Heart left ventricle (tissue), 16 donors: ENCODE measurements around the gene HES1. TPM values are rescaled to one million over a fixed set of nuclear protein-coding genes. Genes with fewer than 3 reads are reported as not detected.

Experiments used
- ATAC-seq, 4 donors: fragments of 200-7000 bp; cut with Tn5 transposase; one replicate each; pipeline ENCODE4 v1.9.1; 2020 to 2022; ENCODE audit warnings: moderate library complexity in 4 of 4, mild to moderate bottlenecking in 3 of 4, moderate number of reproducible peaks in 1 of 4
- DNase-seq, 5 donors: peaks; one replicate each; pipeline ENCODE4 v3.0.0-alpha.2; 2020
- H3K27ac ChIP-seq, 12 donors: fragments of 200-600 bp; sonication (generic) in 4 of 12; one replicate each; pipeline versions ENCODE4 v1.5.0 to v1.8.0; 2016 to 2022; ENCODE audit warnings: mild to moderate bottlenecking in 2 of 12
- H3K27me3 ChIP-seq, 9 donors: fragments of 200-600 bp; sonication (generic) in 2 of 9; one replicate each; pipeline versions ENCODE4 v1.5.1 to v1.8.0; 2016 to 2022; ENCODE audit warnings: mild to moderate bottlenecking in 3 of 9
- H3K36me3 ChIP-seq, 9 donors: fragments of 200-600 bp; sonication (generic) in 2 of 9; one replicate each; pipeline versions ENCODE4 v1.5.0 to v1.8.0; 2018 to 2022; ENCODE audit warnings: mild to moderate bottlenecking in 2 of 9
- H3K4me1 ChIP-seq, 12 donors: fragments of 200-600 bp; sonication (generic) in 4 of 12; one replicate each; pipeline versions ENCODE4 v1.5.0 to v1.8.0; 2016 to 2022; ENCODE audit warnings: mild to moderate bottlenecking in 3 of 12
- H3K4me3 ChIP-seq, 12 donors: fragments of 200-600 bp; sonication (generic) in 4 of 12; one replicate each; pipeline versions ENCODE4 v1.5.0 to v1.8.0; 2017 to 2022; ENCODE audit warnings: mild to moderate bottlenecking in 9 of 12, moderate library complexity in 4 of 12
- H3K9me3 ChIP-seq, 12 donors: fragments of 200-600 bp; sonication (generic) in 4 of 12; one replicate each; pipeline versions ENCODE4 v1.5.0 to v1.8.0; 2016 to 2022; ENCODE audit warnings: mild to moderate bottlenecking in 1 of 12
- POLR2A ChIP-seq, 2 donors: fragments of 450-650 bp; IDR thresholded peaks; one replicate each; pipeline ENCODE4 v1.6.1; 2017; ENCODE audit warnings: antibody characterized with exemption in 2 of 2, mild to moderate bottlenecking in 2 of 2, moderate library complexity in 2 of 2
- WGBS, 4 donors: extraction: QIAGEN DNeasy Blood & Tissue Kit in 2 of 4; methylation state at CpG; one replicate each; pipeline versions ENCODE4 v1.1.5 to v1.1.7; 2013 to 2018; 5-methylcytosine and 5-hydroxymethylcytosine counted together
- intact Hi-C, 10 donors: fragments of 100-400 bp; cut with DNase I; formaldehyde crosslinking; loops; one replicate each; pipeline versions ENCODE4 v1.11.1 to v1.14.2; 2022
- polyA plus RNA-seq, 2 donors: library from polyadenylated mRNA; stranded (reverse); fragments of 200-250 nt; gene quantifications; one replicate each; pipeline ENCODE4 v1.2.3, GENCODE V29; 2013
- total RNA-seq, 9 donors: library from RNA; depleted of rRNA in 2 of 9; stranded (reverse); fragments of >200 nt in 2 of 9; fragmentation: NEBNext Ultra II Directional in 3 of 9; extraction: Animal tissue kit (Norgen Biotek cat#: 25700) in 3 of 9; gene quantifications; one replicate each; pipeline versions ENCODE4 v1.1.0 to v1.2.4, GENCODE V29; 2016 to 2023
- TF ChIP-seq, protein P1 (sequence below), 12 donors: fragments of 200-600 bp; sonication (generic) in 4 of 12; IDR thresholded peaks; one replicate each; pipeline versions ENCODE4 v1.5.0 to v1.8.0; 2018 to 2022; ENCODE audit warnings: antibody characterized with exemption in 12 of 12, mild to moderate bottlenecking in 5 of 12
- donor health status: ischemic (EF 13 %, LVEDD 7.1; RV severe dilation, severe dysfunction).
- donor health status: healthy with polysubstance abuse.
- donor health status: DM: no; HTN: yes; CAD: no.
- donor health status: DM: no; HTN: no; CAD: no.
- donor health status: ischemic (EF 25% LVEDD 6.9; RV normal size, moderate dysfunction).
- donor health status: ischemic (EF 25% LVEDD 5.7; RV mildly dilated, moderate dysfunction).
- donor health status: healthy.
- donor health status: DM: yes; HTN: yes; CAD: no.
- donor health status: ischemic (EF 35%, LVEDD 5.7; RV mildly dilated, moderate dysfunction).
- donor health status: nonischemic (EF 11% LVEDD 7.7; RV severe dilation, severe dysfunction).
- donor health status: DM: yes; HTN: yes; CAD: no.
- donor health status: PGD.
- donor health status: ischemic (EF 29% LVEDD 5.4; RV normal size, mild dysfunction).
- donor health status: nonischemic (EF 23%, LVEDD 6.1; RV moderate dilation, normal function).

Gene HES1
- total and polyA plus RNA-seq, 11 donors = 9.2 to 32.3 (median 12.0) TPM

DNA sequence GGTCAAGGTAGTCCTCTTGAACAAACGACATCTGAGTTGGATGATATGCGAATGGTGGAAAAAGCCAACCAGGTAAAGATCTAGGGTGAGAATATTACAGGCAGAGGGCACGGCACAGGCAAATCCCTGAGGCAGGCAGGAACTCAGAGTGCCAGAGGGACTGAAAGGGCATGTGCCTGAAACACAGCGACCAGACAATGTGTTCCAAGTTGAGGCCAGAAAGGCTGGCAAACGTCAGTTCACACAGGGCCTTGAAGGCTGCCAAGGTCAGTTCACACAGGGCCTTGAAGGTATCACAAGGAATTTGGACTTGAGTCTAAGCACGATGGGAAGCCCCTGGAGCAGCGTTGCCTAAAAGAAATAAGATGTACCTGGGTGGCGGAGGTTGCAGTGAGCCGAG is 20.1 kb downstream of the HES1 start:
- peaks cover 0 to 16% (median 0%) of the 10 kb centered on the region in 9 donors for H3K27me3 ChIP-seq
- intact Hi-C loops = no loop called here
- peak; percentile 54 to 91 (median 82) for ATAC-seq
- H3K9me3 ChIP-seq = peaks cover 0 to 10% (median 6%) of the 10 kb centered on the region in 12 donors
- 78 to 81% (median 78%) methylated on average over 9 of the region's 9 CpGs for WGBS, 4 donors
- no peaks in the 10 kb centered on the region for H3K36me3 ChIP-seq
- DNase-seq = peak in 2 of 5 donors; percentile 35 to 56
- no peak overlapping the region for H3K4me3 ChIP-seq
- no peak overlapping the region for H3K27ac ChIP-seq
- no peaks in the 10 kb centered on the region for H3K4me1 ChIP-seq
- TF ChIP-seq, protein P1, sequence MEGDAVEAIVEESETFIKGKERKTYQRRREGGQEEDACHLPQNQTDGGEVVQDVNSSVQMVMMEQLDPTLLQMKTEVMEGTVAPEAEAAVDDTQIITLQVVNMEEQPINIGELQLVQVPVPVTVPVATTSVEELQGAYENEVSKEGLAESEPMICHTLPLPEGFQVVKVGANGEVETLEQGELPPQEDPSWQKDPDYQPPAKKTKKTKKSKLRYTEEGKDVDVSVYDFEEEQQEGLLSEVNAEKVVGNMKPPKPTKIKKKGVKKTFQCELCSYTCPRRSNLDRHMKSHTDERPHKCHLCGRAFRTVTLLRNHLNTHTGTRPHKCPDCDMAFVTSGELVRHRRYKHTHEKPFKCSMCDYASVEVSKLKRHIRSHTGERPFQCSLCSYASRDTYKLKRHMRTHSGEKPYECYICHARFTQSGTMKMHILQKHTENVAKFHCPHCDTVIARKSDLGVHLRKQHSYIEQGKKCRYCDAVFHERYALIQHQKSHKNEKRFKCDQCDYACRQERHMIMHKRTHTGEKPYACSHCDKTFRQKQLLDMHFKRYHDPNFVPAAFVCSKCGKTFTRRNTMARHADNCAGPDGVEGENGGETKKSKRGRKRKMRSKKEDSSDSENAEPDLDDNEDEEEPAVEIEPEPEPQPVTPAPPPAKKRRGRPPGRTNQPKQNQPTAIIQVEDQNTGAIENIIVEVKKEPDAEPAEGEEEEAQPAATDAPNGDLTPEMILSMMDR (IDR thresholded peaks at IDR 0.05) = no peak
- no peak for TF ChIP-seq POLR2A (IDR thresholded peaks at IDR 0.05)

DNA sequence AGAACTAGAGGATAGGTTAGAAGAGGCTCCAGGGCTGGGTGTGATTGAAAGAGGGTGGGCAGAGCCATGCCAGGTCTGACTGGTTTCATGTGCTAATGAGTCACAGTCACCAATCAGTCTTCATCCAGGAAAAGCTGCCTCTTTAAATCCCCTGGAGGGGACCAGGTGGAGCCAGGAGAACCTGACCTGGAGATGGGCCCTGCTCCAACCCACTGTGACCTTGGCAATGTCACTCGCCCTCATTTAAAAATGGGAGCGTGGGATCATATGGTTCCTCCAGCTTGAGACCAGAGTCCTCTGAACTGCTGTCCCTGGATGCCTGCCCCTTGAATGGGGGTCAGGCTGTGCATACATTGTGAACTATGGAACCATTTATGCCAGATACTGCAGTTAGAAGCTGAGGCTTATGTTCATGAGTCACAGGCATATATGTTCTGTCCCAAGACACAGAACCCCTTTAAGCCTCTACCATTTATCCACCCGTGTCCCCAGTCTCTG is 23.0 kb downstream of the HES1 start:
- H3K4me3 ChIP-seq = no peak overlapping the region
- peaks cover 0 to 8% (median 6%) of the 10 kb centered on the region in 12 donors for H3K9me3 ChIP-seq
- DNase-seq (no peak), ATAC-seq (peak in 1 of 4 donors; percentile 12)
- TF ChIP-seq, protein P1 (IDR thresholded peaks at IDR 0.05) = no peak
- no peak for TF ChIP-seq POLR2A (IDR thresholded peaks at IDR 0.05)
- 87 to 91% (median 90%) methylated on average over 3 of the region's 3 CpGs for WGBS, 4 donors
- peaks cover 0 to 28% (median 0%) of the 10 kb centered on the region in 9 donors for H3K27me3 ChIP-seq
- H3K4me1 ChIP-seq = no peaks in the 10 kb centered on the region
- H3K27ac ChIP-seq = no peak overlapping the region
- H3K36me3 ChIP-seq = no peaks in the 10 kb centered on the region
- intact Hi-C loops = no loop called here

DNA sequence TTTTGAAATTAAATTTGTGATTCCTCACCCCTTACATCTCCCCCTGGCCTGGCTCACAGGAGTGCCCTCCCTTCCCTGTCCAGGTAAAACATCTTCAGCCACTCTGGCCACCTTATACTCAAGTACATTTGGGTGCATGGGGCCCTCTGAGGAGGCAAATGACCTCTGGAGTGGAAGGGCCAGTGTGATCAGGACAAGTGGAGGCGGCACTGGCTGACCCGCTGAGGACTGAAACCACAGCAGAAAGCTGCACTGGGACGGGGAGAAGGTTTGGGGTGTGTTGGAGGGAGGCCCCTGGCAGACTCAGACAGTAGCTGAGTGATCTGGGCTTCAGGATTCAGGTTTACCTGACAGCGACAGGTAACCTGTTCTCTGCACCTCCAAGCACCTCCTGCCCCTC is 24.2 kb downstream of the HES1 start:
- Histone ChIP-seq H3K27me3 (peaks cover 0 to 27% (median 0%) of the 10 kb centered on the region in 9 donors), H3K9me3 (no peaks in the 10 kb centered on the region), H3K4me1 (no peaks in the 10 kb centered on the region), H3K4me3 (no peak overlapping the region), H3K27ac (no peak overlapping the region), H3K36me3 (no peaks in the 10 kb centered on the region)
- ATAC-seq (no peak), DNase-seq (no peak)
- intact Hi-C loops = no loop called here
- TF ChIP-seq, protein P1 (IDR thresholded peaks at IDR 0.05) = no peak
- no peak for TF ChIP-seq POLR2A (IDR thresholded peaks at IDR 0.05)
- WGBS, 4 donors = 93 to 99% (median 97%) methylated on average over 4 of the region's 4 CpGs

DNA sequence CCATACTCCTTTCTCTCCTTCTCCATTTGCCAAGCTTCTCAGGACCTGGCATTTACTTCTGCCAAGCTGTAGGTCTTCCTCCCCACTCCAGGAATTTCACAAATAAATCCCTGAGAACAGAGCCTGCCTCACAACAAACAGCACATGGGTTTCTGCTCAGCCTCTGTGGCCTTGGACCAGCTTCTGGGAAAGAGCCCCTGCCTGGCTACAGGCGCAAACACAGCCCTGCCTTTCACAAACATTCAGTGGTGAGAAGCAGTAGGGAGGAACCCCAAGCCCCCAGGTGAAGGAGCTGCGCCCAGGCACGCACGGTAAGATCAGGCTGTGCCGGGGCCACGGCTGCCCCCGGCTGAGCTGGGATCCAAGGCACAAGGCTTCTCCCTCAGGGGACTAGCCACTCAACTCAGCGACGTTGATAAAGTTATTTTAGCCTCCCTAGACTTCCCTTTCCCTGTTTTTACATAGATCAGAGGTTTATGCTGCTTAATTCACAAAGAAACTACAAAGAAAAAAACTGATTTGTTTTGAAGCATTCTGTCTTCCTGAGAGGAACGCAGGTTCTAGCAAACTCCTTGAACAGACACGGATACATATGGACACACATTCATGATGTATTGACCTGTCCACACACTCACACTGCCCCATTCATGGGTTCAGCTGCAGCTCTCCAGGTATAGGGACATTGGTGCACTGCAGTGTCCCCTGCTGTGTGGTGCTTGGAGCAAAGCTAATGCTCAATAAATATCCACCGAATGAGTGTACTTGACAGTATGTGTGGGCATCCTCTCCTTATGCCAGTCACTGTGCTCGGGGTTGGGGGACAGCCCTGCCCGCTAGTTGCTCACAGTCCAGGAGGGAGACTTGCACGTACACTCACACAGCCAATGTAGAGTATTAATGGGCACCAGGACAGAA is 25.4 kb downstream of the HES1 start:
- 67 to 81% (median 74%) methylated on average over 13 to 15 of the region's 15 CpGs for WGBS, 4 donors
- peaks cover 0 to 4% (median 2%) of the 10 kb centered on the region in 12 donors for H3K4me1 ChIP-seq
- H3K27ac ChIP-seq = no peak overlapping the region
- H3K36me3 ChIP-seq = no peaks in the 10 kb centered on the region
- H3K4me3 ChIP-seq = no peak overlapping the region
- no peak for TF ChIP-seq POLR2A (IDR thresholded peaks at IDR 0.05)
- TF ChIP-seq, protein P1 (IDR thresholded peaks at IDR 0.05) = no peak
- peak in 1 of 4 donors; percentile 21 for ATAC-seq
- intact Hi-C loops = no loop called here
- no peaks in the 10 kb centered on the region for H3K9me3 ChIP-seq
- H3K27me3 ChIP-seq = peaks cover 0 to 21% (median 0%) of the 10 kb centered on the region in 9 donors
- no peak for DNase-seq
